Gastroesophageal sphincter (tissue), 2 donors: ENCODE data around the gene PDX1.

Experiments
- POLR2A ChIP-seq, 2 donors: fragments of 450-650 bp; IDR thresholded peaks; one replicate each; pipeline ENCODE4 v1.6.1; 2017; ENCODE audit warnings: antibody characterized with exemption in 2 of 2, mild to moderate bottlenecking in 2 of 2, moderate library complexity in 1 of 2
- POLR2AphosphoS5 ChIP-seq: sonication (generic); formaldehyde crosslinking; IDR thresholded peaks from one replicate; pipeline ENCODE4 v1.6.1; 2017; ENCODE audit warnings: antibody characterized with exemption

DNA sequence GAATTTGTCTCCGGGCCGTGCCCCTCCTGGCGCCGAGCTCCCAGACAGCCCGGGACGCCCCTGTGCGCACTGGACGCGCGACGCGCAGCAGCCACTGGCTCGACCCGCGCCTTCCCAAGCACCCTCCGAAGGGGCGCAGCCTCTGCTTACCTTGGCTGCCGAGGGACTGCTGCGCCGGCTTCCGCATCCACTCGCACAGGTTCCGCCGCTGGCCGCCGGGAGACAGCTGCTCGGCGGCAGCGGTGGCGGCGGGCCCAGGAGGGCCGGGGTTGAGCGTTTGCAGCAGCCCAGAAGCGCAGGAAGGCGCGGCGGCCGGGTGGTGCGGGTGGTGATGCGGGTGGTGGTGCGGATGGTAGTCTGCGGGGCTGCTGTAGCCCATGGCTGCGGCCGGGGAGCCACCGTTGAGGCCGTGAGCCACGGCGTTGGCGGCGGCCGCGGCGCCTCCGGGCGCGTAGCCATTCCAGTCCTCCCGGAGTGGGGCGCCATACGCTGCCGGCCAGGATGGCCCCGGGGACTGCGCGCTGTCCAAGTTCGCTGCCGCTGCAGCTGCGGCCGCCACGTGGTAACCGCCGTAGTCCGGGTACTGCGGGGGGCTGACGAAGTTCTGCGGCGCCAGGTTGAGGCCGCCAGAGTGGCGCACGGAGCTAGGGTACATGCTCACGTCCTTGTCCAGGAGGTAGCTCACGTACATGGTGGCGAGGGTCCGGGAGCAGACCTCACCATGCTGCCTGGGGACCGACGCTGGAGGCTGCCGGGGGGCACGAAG is 48.7 kb downstream of the PDX1 start:
- TF ChIP-seq POLR2AphosphoS5 (no peak), POLR2A (IDR thresholded peaks at IDR 0.05) (no peak)
